Gastrocnemius medialis (tissue), 4 donors: ENCODE data around the gene ZFP2. TPM values are rescaled to one million over a fixed set of nuclear protein-coding genes. Genes with fewer than 3 reads are reported as not detected.

ENCODE experiments used
- ATAC-seq, 2 donors: fragments of 150-250 bp; one replicate each; pipeline ENCODE4 v1.9.1; 2016
- DNase-seq, 2 donors: peaks; one replicate each; pipeline ENCODE4 v3.0.0-alpha.2; 2019
- H3K27ac ChIP-seq, 4 donors: fragments of 200-600 bp; sonication (generic); 1 replicate in 1 of 4; 2 replicates in 3 of 4; pipeline ENCODE4 v1.5.1; 2016 to 2018; ENCODE audit warnings: mild to moderate bottlenecking in 2 of 4, moderate library complexity in 1 of 4
- H3K27me3 ChIP-seq, 3 donors: fragments of 200-600 bp; sonication (generic) in 2 of 3; 1 replicate in 1 of 3; 2 replicates in 2 of 3; pipeline versions ENCODE4 v1.5.1 to v1.6.0; 2016 to 2019; ENCODE audit warnings: mild to moderate bottlenecking in 1 of 3, moderate library complexity in 1 of 3
- H3K36me3 ChIP-seq, 2 donors: fragments of 200-600 bp; sonication (generic) in 1 of 2; one replicate each; pipeline ENCODE4 v1.5.1; 2017 to 2018
- H3K4me1 ChIP-seq, 2 donors: fragments of 200-600 bp; sonication (generic) in 1 of 2; one replicate each; pipeline ENCODE4 v1.5.1; 2016 to 2017; ENCODE audit warnings: mild to moderate bottlenecking in 2 of 2
- H3K4me3 ChIP-seq, 4 donors: fragments of 200-600 bp; sonication (generic) in 3 of 4; 1 replicate in 1 of 4; 2 replicates in 3 of 4; pipeline ENCODE4 v1.5.1; 2016 to 2019; ENCODE audit warnings: mild to moderate bottlenecking in 2 of 4
- H3K9me3 ChIP-seq, 3 donors: fragments of 200-600 bp; sonication (generic) in 2 of 3; 1 replicate in 1 of 3; 2 replicates in 2 of 3; pipeline ENCODE4 v1.5.1; 2016 to 2019
- POLR2A ChIP-seq, 2 donors: fragments of 450-650 bp; IDR thresholded peaks; one replicate each; pipeline ENCODE4 v1.6.1; 2017; ENCODE audit warnings: antibody characterized with exemption in 2 of 2, mild to moderate bottlenecking in 2 of 2, moderate library complexity in 2 of 2
- in situ Hi-C, 4 donors: fragments of 200-750 bp; cut with MboI; loops; one replicate each; pipeline versions ENCODE4 v1.15.0 to v1.8.0; 2017; ENCODE audit warnings: low sequenced_read_pairs in 4 of 4
- intact Hi-C: fragments of 100-400 bp; cut with DNase I; formaldehyde crosslinking; loops from one replicate; pipeline ENCODE4 v1.15.1; 2023; ENCODE audit warnings: low total_unique reads
- total RNA-seq, 4 donors: library from RNA; depleted of rRNA; stranded (reverse); fragments of >200 nt; gene quantifications; one replicate each; pipeline versions ENCODE4 v1.1.0 to v1.2.3, GENCODE V29; 2016
- TF ChIP-seq, protein P1 (sequence below), 5 experiments: fragments of 450-650 bp in 3 of 5; fragments of 200-600 bp in 2 of 5; sonication (generic) in 2 of 5; IDR thresholded peaks in 4 of 5; conservative IDR thresholded peaks in 1 of 5; 1 replicate in 4 of 5; 2 replicates in 1 of 5; pipeline ENCODE4 v1.5.1; 2016 to 2019; ENCODE audit warnings: antibody characterized with exemption in 5 of 5, mild to moderate bottlenecking in 3 of 5, moderate library complexity in 3 of 5

Gene ZFP2
- total RNA-seq, 4 donors from 2014 or later: 0.71 to 2.1 (median 1.5) TPM

DNA sequence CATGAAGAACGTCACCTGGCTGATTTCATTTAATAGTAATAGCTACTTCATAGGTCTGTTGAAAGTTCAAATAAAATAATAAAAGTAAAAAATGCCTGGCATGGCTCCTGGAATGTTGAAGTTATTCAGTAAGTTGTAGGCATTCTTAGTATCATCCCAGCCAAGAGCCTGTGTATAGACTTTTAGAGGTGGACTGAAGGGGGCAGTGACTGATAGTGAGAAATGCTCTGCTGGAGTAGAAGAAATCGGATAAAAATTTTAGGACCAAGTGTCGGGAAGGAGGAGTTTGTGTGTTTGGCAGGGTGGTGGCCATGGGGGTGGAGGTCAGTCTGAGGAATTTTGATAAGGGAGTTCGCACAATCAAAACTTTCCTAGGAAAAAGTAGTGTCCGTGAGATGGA, 3.6 kb downstream of the ZFP2 start:
- no peak for TF ChIP-seq POLR2A (IDR thresholded peaks at IDR 0.05)
- TF ChIP-seq, protein P1, sequence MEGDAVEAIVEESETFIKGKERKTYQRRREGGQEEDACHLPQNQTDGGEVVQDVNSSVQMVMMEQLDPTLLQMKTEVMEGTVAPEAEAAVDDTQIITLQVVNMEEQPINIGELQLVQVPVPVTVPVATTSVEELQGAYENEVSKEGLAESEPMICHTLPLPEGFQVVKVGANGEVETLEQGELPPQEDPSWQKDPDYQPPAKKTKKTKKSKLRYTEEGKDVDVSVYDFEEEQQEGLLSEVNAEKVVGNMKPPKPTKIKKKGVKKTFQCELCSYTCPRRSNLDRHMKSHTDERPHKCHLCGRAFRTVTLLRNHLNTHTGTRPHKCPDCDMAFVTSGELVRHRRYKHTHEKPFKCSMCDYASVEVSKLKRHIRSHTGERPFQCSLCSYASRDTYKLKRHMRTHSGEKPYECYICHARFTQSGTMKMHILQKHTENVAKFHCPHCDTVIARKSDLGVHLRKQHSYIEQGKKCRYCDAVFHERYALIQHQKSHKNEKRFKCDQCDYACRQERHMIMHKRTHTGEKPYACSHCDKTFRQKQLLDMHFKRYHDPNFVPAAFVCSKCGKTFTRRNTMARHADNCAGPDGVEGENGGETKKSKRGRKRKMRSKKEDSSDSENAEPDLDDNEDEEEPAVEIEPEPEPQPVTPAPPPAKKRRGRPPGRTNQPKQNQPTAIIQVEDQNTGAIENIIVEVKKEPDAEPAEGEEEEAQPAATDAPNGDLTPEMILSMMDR (IDR thresholded peaks at IDR 0.05 in 4 of 5, conservative IDR thresholded peaks at IDR 0.05 in 1 of 5): no peak
- Histone ChIP-seq H3K4me1 (peaks cover 0 to 6% of the 10 kb centered on the region in 2 donors), H3K27me3 (no peaks in the 10 kb centered on the region), H3K36me3 (peaks cover 0 to 12% of the 10 kb centered on the region in 2 donors), H3K9me3 (no peaks in the 10 kb centered on the region), H3K4me3 (no peak overlapping the region), H3K27ac (no peak overlapping the region)
- ATAC-seq (no peak), DNase-seq (no peak)
- intact Hi-C loops: no loop called here
- in situ Hi-C loops: no loop called here

DNA sequence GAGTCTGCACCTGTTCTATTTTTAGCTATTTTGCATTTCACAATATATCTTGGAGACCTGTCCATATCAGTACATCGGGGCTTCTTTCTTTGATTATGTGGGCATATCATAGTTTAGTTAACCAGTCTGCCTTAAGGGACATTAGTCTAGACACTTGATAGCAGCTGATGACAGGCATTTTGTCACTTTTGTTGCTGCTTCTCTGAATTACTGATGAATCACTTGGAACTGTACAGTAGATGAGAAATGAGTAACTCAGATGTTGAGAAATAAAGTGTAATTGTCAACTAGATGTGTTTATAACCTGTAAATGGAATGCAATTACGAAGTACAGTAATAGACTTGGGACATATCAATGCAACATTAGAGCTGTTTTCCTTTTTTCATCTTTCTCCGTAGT, 7.1 kb downstream of the ZFP2 start:
- H3K36me3 ChIP-seq: peaks cover 0 to 21% of the 10 kb centered on the region in 2 donors
- H3K9me3 ChIP-seq: no peaks in the 10 kb centered on the region
- no peak overlapping the region for H3K4me3 ChIP-seq
- no peaks in the 10 kb centered on the region for H3K4me1 ChIP-seq
- no peak for TF ChIP-seq POLR2A (IDR thresholded peaks at IDR 0.05)
- TF ChIP-seq, protein P1 (IDR thresholded peaks at IDR 0.05 in 4 of 5, conservative IDR thresholded peaks at IDR 0.05 in 1 of 5): no peak
- H3K27me3 ChIP-seq: no peaks in the 10 kb centered on the region
- in situ Hi-C loops (no loop called here), intact Hi-C loops (no loop called here)
- no peak for DNase-seq
- no peak for ATAC-seq
- H3K27ac ChIP-seq: no peak overlapping the region

DNA sequence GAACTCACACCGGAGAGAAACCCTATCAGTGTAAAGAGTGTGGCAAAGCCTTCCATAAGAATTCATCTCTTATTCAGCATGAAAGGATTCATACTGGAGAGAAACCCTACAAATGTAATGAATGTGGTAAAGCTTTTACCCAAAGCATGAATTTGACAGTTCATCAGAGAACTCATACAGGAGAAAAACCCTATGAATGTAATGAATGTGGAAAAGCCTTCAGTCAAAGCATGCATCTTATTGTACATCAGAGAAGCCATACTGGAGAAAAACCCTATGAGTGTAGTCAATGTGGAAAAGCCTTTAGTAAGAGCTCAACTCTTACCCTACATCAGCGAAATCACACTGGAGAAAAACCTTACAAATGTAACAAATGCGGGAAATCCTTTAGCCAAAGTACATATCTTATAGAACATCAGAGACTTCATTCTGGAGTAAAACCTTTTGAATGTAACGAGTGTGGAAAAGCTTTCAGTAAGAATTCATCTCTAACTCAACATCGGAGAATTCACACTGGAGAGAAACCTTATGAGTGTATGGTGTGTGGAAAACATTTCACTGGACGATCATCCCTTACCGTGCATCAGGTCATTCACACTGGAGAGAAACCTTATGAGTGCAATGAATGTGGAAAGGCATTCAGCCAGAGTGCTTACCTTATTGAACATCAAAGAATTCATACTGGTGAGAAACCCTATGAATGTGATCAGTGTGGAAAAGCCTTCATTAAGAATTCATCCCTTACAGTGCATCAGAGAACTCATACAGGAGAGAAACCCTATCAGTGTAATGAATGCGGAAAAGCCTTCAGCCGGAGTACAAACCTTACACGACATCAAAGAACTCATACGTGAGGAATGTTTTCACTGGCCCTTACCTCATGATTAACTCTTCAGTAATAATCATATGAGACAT, 36.4 kb downstream of the ZFP2 start:
- DNase-seq (no peak), ATAC-seq (no peak)
- in situ Hi-C loops: no loop called here
- peak overlapping the region in 1 of 4 donors; percentile 29 for H3K4me3 ChIP-seq
- H3K9me3 ChIP-seq: peaks cover 7 to 66% (median 63%) of the 10 kb centered on the region in 3 donors
- intact Hi-C loops: no loop called here
- TF ChIP-seq POLR2A (IDR thresholded peaks at IDR 0.05): no peak
- TF ChIP-seq, protein P1 (IDR thresholded peaks at IDR 0.05 in 4 of 5, conservative IDR thresholded peaks at IDR 0.05 in 1 of 5): no peak
- H3K27ac ChIP-seq: no peak overlapping the region
- no peaks in the 10 kb centered on the region for H3K27me3 ChIP-seq
- H3K36me3 ChIP-seq: peaks cover 3 to 67% of the 10 kb centered on the region in 2 donors
- H3K4me1 ChIP-seq: no peaks in the 10 kb centered on the region

DNA sequence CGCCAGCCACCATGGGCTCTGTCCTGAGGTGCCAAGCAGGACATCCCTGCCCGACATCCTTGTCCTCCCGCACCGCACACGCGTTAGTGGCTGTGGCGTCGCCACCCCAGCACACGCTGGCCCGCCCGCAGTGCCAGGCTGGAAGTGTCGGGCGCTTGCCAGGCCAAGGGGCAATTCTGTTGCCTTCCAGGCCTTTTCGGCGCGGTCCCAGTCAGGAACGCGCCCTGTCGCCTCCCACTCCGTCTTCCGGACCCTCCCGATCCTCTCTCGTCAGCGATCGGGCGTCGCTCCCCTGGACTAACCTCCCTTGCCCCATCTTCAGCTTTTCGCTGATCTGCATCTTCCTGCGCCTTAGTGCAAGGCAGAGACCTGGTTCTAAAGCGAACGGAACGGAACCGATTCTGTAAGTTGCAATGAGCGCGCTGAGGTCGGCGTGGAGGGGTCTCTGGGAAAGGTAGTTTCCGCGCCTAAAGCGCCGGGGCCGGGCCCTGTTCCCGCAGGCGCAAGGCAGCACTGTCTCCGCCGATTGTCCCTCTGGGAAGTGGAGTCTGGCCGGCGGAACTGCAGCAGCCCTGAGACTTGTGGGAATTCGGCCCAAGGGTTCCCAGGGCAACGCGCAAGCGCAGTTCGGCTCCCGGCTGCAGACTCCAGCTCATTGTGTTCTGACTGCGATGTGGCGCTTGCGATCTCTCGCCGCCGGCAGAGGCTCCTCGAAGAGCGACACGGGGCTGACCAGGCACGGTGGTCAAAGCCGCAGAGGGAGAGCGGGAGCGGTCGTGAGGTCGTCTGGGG, 45.1 kb downstream of the ZFP2 start, which contains the start of gene ZNF454:
Gene ZNF454 (plus strand): TSS at position 630 of the 792 bp plus-strand sequence. CDS start 1,594 bp downstream, outside the sequence.
- DNase-seq: peak; percentile 47 to 50
- TF ChIP-seq POLR2A (IDR thresholded peaks at IDR 0.05): no peak
- TF ChIP-seq, protein P1 (IDR thresholded peaks at IDR 0.05 in 4 of 5, conservative IDR thresholded peaks at IDR 0.05 in 1 of 5): no peak
- H3K27ac ChIP-seq: peak within 1 kb of the TSS; percentile 15 to 46 (median 26)
- intact Hi-C loops: loop anchor here (2.0 to 5.0 kb wide), 2 partner anchors 82 kb away; partner anchors contain the start of genes ZNF354B and ZNF879
- in situ Hi-C loops: no loop called here
- no peaks in the 10 kb centered on the region for H3K4me1 ChIP-seq
- peaks cover 0 to 21% (median 13%) of the 10 kb centered on the region in 3 donors for H3K27me3 ChIP-seq
- peak; percentile 49 to 50 for ATAC-seq
- H3K9me3 ChIP-seq: peaks cover 6 to 40% (median 27%) of the 10 kb centered on the region in 3 donors
- peak within 1 kb of the TSS; percentile 53 to 59 (median 57) for H3K4me3 ChIP-seq
- no peaks in the 10 kb centered on the region for H3K36me3 ChIP-seq
